GM12873 (cell line): ENCODE results near the gene PITRM1.

Source experiments
- TF ChIP-seq, protein P1 (sequence below): IDR thresholded peaks from 2 replicates; pipeline ENCODE4 v1.5.1; 2012; ENCODE audit warnings: low read depth, mild to moderate bottlenecking, moderate library complexity, low read length, control low read depth; ENCODE audit not compliant: insufficient read depth; ENCODE audit errors: missing control alignments

Gene PITRM1

DNA sequence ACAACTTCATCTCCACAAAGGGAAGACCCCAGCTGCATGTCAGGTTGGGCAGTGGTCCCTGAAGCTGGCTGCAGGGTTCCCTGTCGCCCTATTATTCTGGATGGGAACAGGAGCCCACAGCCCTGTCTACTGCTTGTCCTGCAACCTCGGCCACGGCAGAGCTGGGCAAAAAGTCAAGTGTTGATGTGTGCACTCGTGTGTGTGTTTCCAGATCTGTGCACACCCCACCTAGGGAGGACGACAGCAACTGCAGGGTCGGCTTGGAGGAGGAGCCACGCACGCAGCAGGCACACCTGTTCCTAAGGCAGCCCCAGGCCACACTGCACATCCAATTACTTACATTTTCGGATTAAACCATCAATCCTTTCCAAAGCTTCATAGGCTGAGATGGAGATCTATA lies 23.6 kb downstream of the PITRM1 start:
- TF ChIP-seq, protein P1, sequence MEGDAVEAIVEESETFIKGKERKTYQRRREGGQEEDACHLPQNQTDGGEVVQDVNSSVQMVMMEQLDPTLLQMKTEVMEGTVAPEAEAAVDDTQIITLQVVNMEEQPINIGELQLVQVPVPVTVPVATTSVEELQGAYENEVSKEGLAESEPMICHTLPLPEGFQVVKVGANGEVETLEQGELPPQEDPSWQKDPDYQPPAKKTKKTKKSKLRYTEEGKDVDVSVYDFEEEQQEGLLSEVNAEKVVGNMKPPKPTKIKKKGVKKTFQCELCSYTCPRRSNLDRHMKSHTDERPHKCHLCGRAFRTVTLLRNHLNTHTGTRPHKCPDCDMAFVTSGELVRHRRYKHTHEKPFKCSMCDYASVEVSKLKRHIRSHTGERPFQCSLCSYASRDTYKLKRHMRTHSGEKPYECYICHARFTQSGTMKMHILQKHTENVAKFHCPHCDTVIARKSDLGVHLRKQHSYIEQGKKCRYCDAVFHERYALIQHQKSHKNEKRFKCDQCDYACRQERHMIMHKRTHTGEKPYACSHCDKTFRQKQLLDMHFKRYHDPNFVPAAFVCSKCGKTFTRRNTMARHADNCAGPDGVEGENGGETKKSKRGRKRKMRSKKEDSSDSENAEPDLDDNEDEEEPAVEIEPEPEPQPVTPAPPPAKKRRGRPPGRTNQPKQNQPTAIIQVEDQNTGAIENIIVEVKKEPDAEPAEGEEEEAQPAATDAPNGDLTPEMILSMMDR = no peak

GRCh38 chr10:3148041-3148440 lies 24.5 kb downstream of the PITRM1 start:
- TF ChIP-seq, protein P1 = no peak

DNA sequence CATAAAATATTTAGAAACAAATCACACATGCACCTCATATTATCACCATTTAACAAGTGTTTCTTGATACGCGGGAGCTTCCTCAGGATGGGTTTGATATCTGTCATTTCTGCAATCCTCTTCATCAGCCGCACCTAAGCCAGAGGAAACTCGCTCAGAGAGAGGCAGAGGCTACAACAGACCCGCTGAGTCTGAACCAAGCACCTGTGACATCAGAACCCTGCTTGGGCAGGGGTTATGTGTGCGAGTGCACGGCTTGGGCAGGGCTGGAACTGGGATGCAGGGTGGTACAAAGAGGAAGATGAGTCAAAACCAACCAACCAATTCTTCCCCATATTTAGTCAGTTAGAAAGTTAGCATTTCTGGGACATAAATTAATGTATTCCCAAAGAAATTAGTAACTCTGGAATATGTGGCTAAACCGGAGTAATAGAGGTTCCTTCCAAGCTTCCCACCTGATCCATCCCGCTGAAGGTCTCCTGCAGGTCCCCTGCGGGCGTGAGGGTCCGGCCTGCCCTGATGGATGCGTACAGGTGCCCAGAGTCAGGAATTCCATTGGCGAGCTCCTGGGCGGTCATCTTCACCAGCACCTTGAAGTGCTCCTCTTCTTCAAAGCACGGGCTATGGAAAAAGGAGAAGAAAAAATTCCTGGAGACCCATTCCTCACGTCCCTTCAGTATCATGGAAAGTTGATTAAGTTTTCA lies 25.3 kb downstream of the PITRM1 start:
- TF ChIP-seq, protein P1 = no peak

DNA sequence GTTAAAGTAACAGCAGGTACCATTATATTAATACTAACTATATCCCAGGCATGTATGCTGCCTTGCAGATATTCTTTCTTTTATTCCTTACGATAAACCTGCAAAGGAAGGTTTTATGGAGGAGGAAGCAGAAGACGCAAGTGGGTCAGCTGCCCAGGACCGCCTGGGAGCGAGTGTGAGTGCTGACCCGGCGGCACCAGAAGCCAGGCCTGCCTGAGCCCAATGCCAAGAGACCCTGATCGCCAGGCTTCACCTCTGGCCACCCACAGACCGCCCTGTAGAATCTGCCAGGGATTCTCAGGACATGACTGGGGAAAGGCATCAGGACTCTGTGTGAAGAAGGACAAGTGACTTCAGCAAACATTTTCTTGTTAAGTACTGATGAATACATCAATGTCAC lies 26.3 kb downstream of the PITRM1 start:
- TF ChIP-seq, protein P1 = no peak

- TF ChIP-seq, protein P1 = no peak
Measured at GRCh38 chr10:3145366-3145765, 27.2 kb downstream of the PITRM1 start.

GRCh38 chr10:3143791-3144434 lies 28.7 kb downstream of the PITRM1 start:
- TF ChIP-seq, protein P1 = no peak

DNA sequence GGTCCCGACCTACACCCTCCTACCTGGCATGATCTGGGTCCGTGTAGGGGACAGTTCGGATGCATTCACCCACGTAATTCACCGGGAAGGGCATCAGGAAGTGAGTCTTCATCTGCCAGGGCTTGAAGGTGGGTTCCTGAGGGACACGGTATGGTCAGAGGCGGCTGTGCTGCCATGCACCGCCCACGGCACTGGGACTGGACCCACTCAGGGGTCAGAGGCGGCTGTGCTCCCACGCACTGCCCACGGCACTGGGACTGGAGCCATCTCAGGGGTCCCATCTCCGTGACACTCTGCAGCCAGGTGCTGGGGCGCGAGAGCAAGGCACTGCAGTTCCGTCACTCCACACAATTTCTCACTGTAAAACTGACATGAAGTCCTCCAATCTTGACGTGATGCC lies 29.2 kb downstream of the PITRM1 start:
- TF ChIP-seq, protein P1 = no peak
